ENCODE data around the gene GOLIM4. TPM values are rescaled to one million over a fixed set of nuclear protein-coding genes. Genes with fewer than 3 reads are reported as not detected.

The GOLIM4 gene
- total RNA-seq, 1 experiment from 2014 or later = 12.2 TPM

DNA sequence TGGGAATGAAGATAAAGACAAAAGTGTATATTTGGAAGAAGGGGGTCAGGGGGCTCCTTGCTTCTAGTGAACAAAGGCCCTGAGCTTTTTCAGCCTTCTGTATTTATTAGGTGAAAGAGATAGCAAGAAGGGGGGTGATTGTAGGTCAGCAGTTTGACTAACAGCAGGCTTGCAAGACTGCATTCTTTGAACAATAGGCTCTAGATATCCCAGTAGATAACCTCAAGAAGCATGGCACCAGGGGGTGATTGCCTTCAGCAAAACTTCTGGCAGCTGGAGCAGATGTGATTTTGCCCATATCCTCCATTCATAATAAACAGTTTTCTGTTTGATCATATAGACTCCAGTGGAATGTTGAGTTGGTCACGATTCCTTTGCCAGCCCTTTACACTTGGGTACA lies 31.7 kb upstream of the GOLIM4 start:
- no peaks in the 10 kb centered on the region for H3K27me3 ChIP-seq (replicated peaks; ENCODE audit: insufficient read depth, low read depth, low read length, poor library complexity)
- no peak overlapping the region for H3K27ac ChIP-seq (ENCODE audit: low read depth, low read length, poor library complexity, severe bottlenecking)
- no peak for TF ChIP-seq EZH2 (IDR thresholded peaks at IDR 0.05; ENCODE audit: borderline replicate concordance, low read depth, low read length, poor library complexity, severe bottlenecking)
- TF ChIP-seq, protein P1, sequence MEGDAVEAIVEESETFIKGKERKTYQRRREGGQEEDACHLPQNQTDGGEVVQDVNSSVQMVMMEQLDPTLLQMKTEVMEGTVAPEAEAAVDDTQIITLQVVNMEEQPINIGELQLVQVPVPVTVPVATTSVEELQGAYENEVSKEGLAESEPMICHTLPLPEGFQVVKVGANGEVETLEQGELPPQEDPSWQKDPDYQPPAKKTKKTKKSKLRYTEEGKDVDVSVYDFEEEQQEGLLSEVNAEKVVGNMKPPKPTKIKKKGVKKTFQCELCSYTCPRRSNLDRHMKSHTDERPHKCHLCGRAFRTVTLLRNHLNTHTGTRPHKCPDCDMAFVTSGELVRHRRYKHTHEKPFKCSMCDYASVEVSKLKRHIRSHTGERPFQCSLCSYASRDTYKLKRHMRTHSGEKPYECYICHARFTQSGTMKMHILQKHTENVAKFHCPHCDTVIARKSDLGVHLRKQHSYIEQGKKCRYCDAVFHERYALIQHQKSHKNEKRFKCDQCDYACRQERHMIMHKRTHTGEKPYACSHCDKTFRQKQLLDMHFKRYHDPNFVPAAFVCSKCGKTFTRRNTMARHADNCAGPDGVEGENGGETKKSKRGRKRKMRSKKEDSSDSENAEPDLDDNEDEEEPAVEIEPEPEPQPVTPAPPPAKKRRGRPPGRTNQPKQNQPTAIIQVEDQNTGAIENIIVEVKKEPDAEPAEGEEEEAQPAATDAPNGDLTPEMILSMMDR (conservative IDR thresholded peaks at IDR 0.05; ENCODE audit: low read depth, low read length) = no peak
- no TSS peak for BruUV-seq (replicated peaks)
- DNase-seq (ENCODE audit: low spot score) = no peak
- CTCF ChIA-PET = no interaction called here
- intact Hi-C loops (cut with micrococcal nuclease; ENCODE audit: unreplicated experiment) = no loop called here
- no peak overlapping the region for H3K4me3 ChIP-seq (ENCODE audit: low read depth, low read length, poor library complexity, severe bottlenecking)
- POLR2A ChIA-PET (ENCODE audit: low non-redundant PET) = no interaction called here
- no peaks in the 10 kb centered on the region for H3K36me3 ChIP-seq (ENCODE audit: insufficient read depth, low read length, poor library complexity, severe bottlenecking)
- H3K9me3 ChIP-seq (ENCODE audit: low read depth, low read length, poor library complexity, severe bottlenecking) = peaks cover 6% of the 10 kb centered on the region
- no peaks in the 10 kb centered on the region for H3K4me1 ChIP-seq (ENCODE audit: insufficient read depth, low read length, poor library complexity, severe bottlenecking)

DNA sequence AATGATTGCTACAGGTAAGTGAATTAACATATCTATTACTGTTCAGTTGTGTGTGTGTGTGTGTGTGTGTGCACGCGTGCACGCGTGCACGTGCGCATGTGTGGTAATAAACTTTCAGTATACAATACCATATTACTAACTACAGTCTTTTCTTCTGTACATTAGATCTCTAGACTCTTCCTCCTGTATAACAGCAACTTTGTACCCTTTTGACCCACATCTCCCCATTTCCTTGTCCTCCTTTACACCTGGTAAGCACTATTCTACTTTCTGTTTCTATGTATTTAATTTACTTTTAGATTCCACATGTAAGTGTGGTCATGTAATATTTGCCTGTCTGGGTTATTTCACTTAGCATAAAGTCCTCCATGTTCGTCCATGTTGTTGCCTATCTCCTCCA lies 29.1 kb upstream of the GOLIM4 start:
- Histone ChIP-seq H3K4me1 (ENCODE audit: insufficient read depth, low read length, poor library complexity, severe bottlenecking) (no peaks in the 10 kb centered on the region), H3K9me3 (ENCODE audit: low read depth, low read length, poor library complexity, severe bottlenecking) (peaks cover 6% of the 10 kb centered on the region), H3K27me3 (replicated peaks; ENCODE audit: insufficient read depth, low read depth, low read length, poor library complexity) (no peaks in the 10 kb centered on the region), H3K36me3 (ENCODE audit: insufficient read depth, low read length, poor library complexity, severe bottlenecking) (no peaks in the 10 kb centered on the region), H3K4me3 (ENCODE audit: low read depth, low read length, poor library complexity, severe bottlenecking) (no peak overlapping the region), H3K27ac (ENCODE audit: low read depth, low read length, poor library complexity, severe bottlenecking) (no peak overlapping the region)
- ChIA-PET CTCF (no interaction called here), POLR2A (ENCODE audit: low non-redundant PET) (no interaction called here)
- intact Hi-C loops (cut with micrococcal nuclease; ENCODE audit: unreplicated experiment) = no loop called here
- no TSS peak for BruUV-seq (replicated peaks)
- DNase-seq (ENCODE audit: low spot score) = no peak
- TF ChIP-seq, protein P1 (conservative IDR thresholded peaks at IDR 0.05; ENCODE audit: low read depth, low read length) = no peak
- no peak for TF ChIP-seq EZH2 (IDR thresholded peaks at IDR 0.05; ENCODE audit: borderline replicate concordance, low read depth, low read length, poor library complexity, severe bottlenecking)

DNA sequence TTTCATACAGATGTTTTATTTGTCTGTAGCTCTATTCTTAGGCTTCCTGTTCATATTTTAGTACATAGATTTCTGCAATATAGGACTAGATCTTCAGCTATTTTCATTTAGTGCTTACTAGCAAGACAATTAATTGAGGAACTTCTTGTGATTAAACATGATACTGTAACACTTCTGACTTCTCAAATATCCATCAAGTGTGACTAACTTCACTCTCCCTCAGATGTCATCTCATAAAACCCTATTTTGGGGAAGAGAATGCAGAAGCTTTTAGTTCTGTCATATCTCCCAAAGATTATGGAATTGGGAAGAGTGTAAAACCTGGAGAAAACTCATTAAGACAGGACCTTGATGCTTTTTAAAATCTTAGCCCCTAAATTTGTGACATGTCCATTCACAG lies 28.6 kb upstream of the GOLIM4 start:
- no peak for DNase-seq (ENCODE audit: low spot score)

More for the DNA sequence above, 28.6 kb upstream of the GOLIM4 start:
- H3K36me3 ChIP-seq (ENCODE audit: insufficient read depth, low read length, poor library complexity, severe bottlenecking) = no peaks in the 10 kb centered on the region
- no peak for TF ChIP-seq EZH2 (IDR thresholded peaks at IDR 0.05; ENCODE audit: borderline replicate concordance, low read depth, low read length, poor library complexity, severe bottlenecking)
- TF ChIP-seq, protein P1 (conservative IDR thresholded peaks at IDR 0.05; ENCODE audit: low read depth, low read length) = no peak
- no TSS peak for BruUV-seq (replicated peaks)
- ChIA-PET POLR2A (ENCODE audit: low non-redundant PET) (no interaction called here), CTCF (no interaction called here)
- H3K4me3 ChIP-seq (ENCODE audit: low read depth, low read length, poor library complexity, severe bottlenecking) = no peak overlapping the region
- H3K27me3 ChIP-seq (replicated peaks; ENCODE audit: insufficient read depth, low read depth, low read length, poor library complexity) = no peaks in the 10 kb centered on the region
- H3K27ac ChIP-seq (ENCODE audit: low read depth, low read length, poor library complexity, severe bottlenecking) = no peak overlapping the region
- intact Hi-C loops (cut with micrococcal nuclease; ENCODE audit: unreplicated experiment) = no loop called here
- H3K4me1 ChIP-seq (ENCODE audit: insufficient read depth, low read length, poor library complexity, severe bottlenecking) = no peaks in the 10 kb centered on the region
- H3K9me3 ChIP-seq (ENCODE audit: low read depth, low read length, poor library complexity, severe bottlenecking) = peaks cover 6% of the 10 kb centered on the region

Measured in A673 (cell line).